ENCODE data around the gene AKAP13. TPM values are rescaled to one million over a fixed set of nuclear protein-coding genes. Genes with fewer than 3 reads are reported as not detected.
A peak's percentile ranks its signal among the peaks of the same experiment; 100 is the strongest.

The AKAP13 gene
- total RNA-seq, 1 donor from 2014 or later, result 73.8 TPM

DNA sequence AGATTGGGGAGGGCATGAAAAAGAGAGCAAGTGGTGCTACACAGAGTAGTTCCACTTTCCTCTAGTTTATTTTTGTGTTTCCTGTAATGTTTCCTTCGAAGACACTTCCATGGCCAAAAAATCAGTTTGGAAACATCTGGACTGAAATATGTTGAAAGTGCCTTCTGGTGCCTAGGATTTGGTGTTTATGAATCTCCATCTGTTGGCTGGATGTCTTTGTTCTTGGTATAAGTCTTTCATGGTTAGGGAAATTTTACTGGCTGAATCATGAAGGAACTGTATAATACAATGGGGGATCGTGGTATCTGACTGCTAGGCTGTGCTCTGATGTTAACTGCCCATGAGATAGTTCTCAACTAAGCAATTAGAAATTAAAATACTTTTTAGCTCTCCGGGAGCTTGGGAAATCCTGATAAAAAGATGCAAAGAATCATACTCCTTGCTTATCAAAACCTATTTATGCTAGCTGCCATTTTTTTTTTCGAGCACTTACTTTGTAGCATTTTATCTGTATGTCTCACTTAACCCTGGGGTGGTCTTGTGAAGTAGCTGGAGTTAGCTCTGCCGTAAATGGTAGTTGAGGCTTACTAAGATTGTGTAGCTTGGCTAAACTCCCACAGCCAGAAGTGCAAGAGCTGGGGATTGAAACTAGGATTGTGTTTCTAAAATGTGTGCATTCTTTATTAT lies 21.9 kb downstream of the AKAP13 start:
- Histone ChIP-seq H3K79me2 (ENCODE audit: low read depth) (peaks cover 97% of the 10 kb centered on the region), H3K36me3 (no peaks in the 10 kb centered on the region), H3K4me2 (peak overlapping the region; percentile 51), H3K27me3 (no peaks in the 10 kb centered on the region), H3K9ac (no peak overlapping the region), H3K4me1 (peaks cover 52% of the 10 kb centered on the region), H3K27ac (peak overlapping the region; percentile 74), H3F3A (ENCODE audit: low read depth) (peaks cover 15% of the 10 kb centered on the region), H2AFZ (replicated peaks) (no peak overlapping the region), H3K9me3 (ENCODE audit: low read depth) (no peaks in the 10 kb centered on the region), H3K4me3 (no peak overlapping the region), H4K20me1 (ENCODE audit: low read depth) (peaks cover 78% of the 10 kb centered on the region)
- no peak overlapping the region for H3K27ac Mint-ChIP-seq
- peaks cover 18% of the 10 kb centered on the region for H3K9me3 Mint-ChIP-seq
- DNase-seq (ENCODE audit: low spot score), result no peak
- peaks cover 6% of the 10 kb centered on the region for H3K27me3 Mint-ChIP-seq (ENCODE audit: insufficient read depth, low read depth)
- H3K4me1 Mint-ChIP-seq, result peaks cover 28% of the 10 kb centered on the region
- H3K36me3 Mint-ChIP-seq, result peaks cover 21% of the 10 kb centered on the region
- H3K4me3 Mint-ChIP-seq, result no peak overlapping the region
- TF ChIP-seq EZH2phosphoT487 (IDR thresholded peaks at IDR 0.05) (no peak), CTCF (IDR thresholded peaks at IDR 0.05) (no peak)

DNA sequence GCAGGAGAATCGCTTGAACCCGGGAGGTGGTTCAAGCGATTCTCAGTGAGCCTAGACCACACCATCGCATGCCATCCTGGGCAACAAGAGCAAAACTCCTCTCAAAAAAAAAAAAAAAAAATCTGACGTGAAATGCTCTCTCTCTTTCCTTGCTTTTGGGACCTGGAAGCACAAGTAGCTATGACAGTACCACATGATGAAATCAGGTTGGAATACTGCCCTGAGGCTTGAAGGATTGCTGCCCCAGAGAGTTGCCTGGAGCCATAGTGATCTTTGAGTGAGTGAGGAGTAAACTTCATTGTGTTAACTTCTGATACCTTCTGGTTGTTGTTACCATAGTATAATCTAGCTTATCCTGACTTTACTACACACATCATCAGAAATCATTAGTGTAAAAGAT lies 23.3 kb downstream of the AKAP13 start:
- H3K9me3 Mint-ChIP-seq, result peaks cover 23% of the 10 kb centered on the region
- Histone ChIP-seq H3K79me2 (ENCODE audit: low read depth) (peaks cover 97% of the 10 kb centered on the region), H3K27me3 (no peaks in the 10 kb centered on the region), H3K4me3 (no peak overlapping the region), H3K36me3 (no peaks in the 10 kb centered on the region), H3K9me3 (ENCODE audit: low read depth) (no peaks in the 10 kb centered on the region), H3K4me1 (peaks cover 52% of the 10 kb centered on the region), H3K27ac (no peak overlapping the region), H4K20me1 (ENCODE audit: low read depth) (peaks cover 71% of the 10 kb centered on the region), H3F3A (ENCODE audit: low read depth) (peaks cover 15% of the 10 kb centered on the region), H3K4me2 (no peak overlapping the region), H2AFZ (replicated peaks) (no peak overlapping the region), H3K9ac (no peak overlapping the region)
- H3K27me3 Mint-ChIP-seq (ENCODE audit: insufficient read depth, low read depth), result peaks cover 3% of the 10 kb centered on the region
- peaks cover 28% of the 10 kb centered on the region for H3K4me1 Mint-ChIP-seq
- DNase-seq (ENCODE audit: low spot score), result no peak
- peak overlapping the region; percentile 27 for H3K27ac Mint-ChIP-seq
- H3K4me3 Mint-ChIP-seq, result no peak overlapping the region
- peaks cover 26% of the 10 kb centered on the region for H3K36me3 Mint-ChIP-seq
- no peak for TF ChIP-seq CTCF (IDR thresholded peaks at IDR 0.05)

DNA sequence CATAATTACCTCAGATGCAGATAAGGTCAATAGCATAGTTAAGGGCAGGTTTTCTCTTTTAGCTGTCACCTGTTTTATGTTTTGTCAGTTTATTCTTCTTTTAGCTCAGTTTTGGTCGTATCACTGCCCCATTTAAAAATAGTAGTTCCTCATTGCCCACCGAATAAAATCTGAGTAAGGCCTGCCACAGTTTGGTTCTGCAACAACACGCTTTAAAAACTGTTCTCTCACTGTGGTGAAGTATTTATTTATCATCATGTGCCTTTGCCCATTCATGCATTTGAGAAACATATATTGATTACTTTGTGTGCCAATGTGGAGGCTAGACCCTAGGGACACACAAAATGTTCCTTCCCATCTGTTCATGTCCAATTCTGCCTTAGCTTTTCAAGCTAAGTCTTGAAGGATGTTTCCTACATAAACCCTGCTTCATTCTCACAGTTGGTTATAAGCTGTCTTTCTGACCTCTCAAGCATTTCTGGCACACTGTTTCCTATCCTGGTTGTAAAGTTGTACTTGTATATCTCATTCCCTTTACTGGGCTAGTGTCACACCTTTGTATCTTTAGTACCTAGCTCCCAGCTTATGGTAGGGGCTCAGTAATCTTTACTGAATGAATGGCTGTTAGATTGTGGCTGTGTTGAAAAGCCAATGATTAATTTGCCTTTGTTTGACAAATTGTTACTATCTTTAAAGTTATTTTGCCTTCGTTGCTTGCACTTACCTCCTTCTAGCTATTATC lies 23.9 kb downstream of the AKAP13 start:
- Histone ChIP-seq H3K4me2 (peak overlapping the region; percentile 52), H3F3A (ENCODE audit: low read depth) (peaks cover 15% of the 10 kb centered on the region)

More for the DNA sequence above, 23.9 kb downstream of the AKAP13 start:
- Histone ChIP-seq H3K9ac (no peak overlapping the region), H2AFZ (replicated peaks) (no peak overlapping the region), H3K27me3 (no peaks in the 10 kb centered on the region), H4K20me1 (ENCODE audit: low read depth) (peaks cover 71% of the 10 kb centered on the region), H3K9me3 (ENCODE audit: low read depth) (no peaks in the 10 kb centered on the region), H3K79me2 (ENCODE audit: low read depth) (peaks cover 100% of the 10 kb centered on the region), H3K36me3 (no peaks in the 10 kb centered on the region), H3K27ac (peak overlapping the region; percentile 82), H3K4me3 (no peak overlapping the region), H3K4me1 (peaks cover 52% of the 10 kb centered on the region)
- Mint-ChIP-seq H3K36me3 (peaks cover 25% of the 10 kb centered on the region), H3K27me3 (ENCODE audit: insufficient read depth, low read depth) (peaks cover 3% of the 10 kb centered on the region), H3K27ac (peak overlapping the region; percentile 67), H3K4me3 (no peak overlapping the region), H3K9me3 (peaks cover 22% of the 10 kb centered on the region), H3K4me1 (peaks cover 28% of the 10 kb centered on the region)
- no peak for DNase-seq (ENCODE audit: low spot score)
- no peak for TF ChIP-seq EZH2phosphoT487 (IDR thresholded peaks at IDR 0.05)
- no peak for TF ChIP-seq EZH2 (IDR thresholded peaks at IDR 0.05)
- no peak for TF ChIP-seq CTCF (IDR thresholded peaks at IDR 0.05)

Data from neural progenitor cell (in vitro differentiated cells).